Trophoblast cell (in vitro differentiated cells and primary cell): ENCODE data around the gene ST6GALNAC3.

Experiments
- DNase-seq, 2 donors: peaks; one replicate each; pipeline ENCODE4 v3.0.0-alpha.2; 2016
- H2AFZ ChIP-seq: 2 replicates; pipeline ENCODE4 v1.6.1; 2013; ENCODE audit warnings: low read length, moderate library complexity, mild to moderate bottlenecking; ENCODE audit not compliant: insufficient read depth, poor library complexity
- H2AK5ac ChIP-seq: 2 replicates; pipeline ENCODE4 v1.6.1; 2013; ENCODE audit warnings: mild to moderate bottlenecking, low read length
- H2BK120ac ChIP-seq: 2 replicates; pipeline ENCODE4 v1.6.1; 2013; ENCODE audit warnings: low read length, mild to moderate bottlenecking, moderate library complexity; ENCODE audit not compliant: insufficient read depth, poor library complexity
- H2BK12ac ChIP-seq: 2 replicates; pipeline ENCODE4 v1.6.1; 2013; ENCODE audit warnings: mild to moderate bottlenecking, low read length, moderate library complexity
- H2BK5ac ChIP-seq: 2 replicates; pipeline ENCODE4 v1.6.1; 2013; ENCODE audit warnings: low read length, low read depth, moderate library complexity, mild to moderate bottlenecking; ENCODE audit not compliant: poor library complexity
- H3K14ac ChIP-seq: 2 replicates; pipeline ENCODE4 v1.6.1; 2013; ENCODE audit warnings: mild to moderate bottlenecking, low read length
- H3K18ac ChIP-seq: 2 replicates; pipeline ENCODE4 v1.6.1; 2013; ENCODE audit warnings: mild to moderate bottlenecking, low read length
- H3K23ac ChIP-seq: 2 replicates; pipeline ENCODE4 v1.6.1; 2013; ENCODE audit warnings: low read length
- H3K27ac ChIP-seq: 2 replicates; pipeline ENCODE4 v1.5.1; 2013; ENCODE audit warnings: low read depth, mild to moderate bottlenecking, inconsistent platforms, low read length, moderate library complexity
- H3K27me3 ChIP-seq: 2 replicates; pipeline ENCODE4 v1.6.1; 2013; ENCODE audit warnings: inconsistent platforms, mild to moderate bottlenecking, low read length, moderate library complexity; ENCODE audit not compliant: insufficient read depth
- H3K36me3 ChIP-seq, 2 experiments: 1 replicate in 1 of 2; 2 replicates in 1 of 2; pipeline ENCODE4 v1.6.1; 2013; ENCODE audit warnings: low read length in 2 of 2, mild to moderate bottlenecking in 2 of 2, moderate library complexity in 1 of 2; ENCODE audit not compliant: insufficient read depth in 2 of 2, control insufficient read depth in 1 of 2
- H3K4ac ChIP-seq: 2 replicates; pipeline ENCODE4 v1.6.1; 2013; ENCODE audit warnings: low read depth, mild to moderate bottlenecking, low read length, moderate library complexity
- H3K4me1 ChIP-seq, 2 experiments: 1 replicate in 1 of 2; 2 replicates in 1 of 2; pipeline ENCODE4 v1.6.1; 2013; ENCODE audit warnings: low read length in 2 of 2, mild to moderate bottlenecking in 2 of 2, moderate library complexity in 1 of 2; ENCODE audit not compliant: insufficient read depth in 2 of 2, control insufficient read depth in 1 of 2
- H3K4me2 ChIP-seq: 2 replicates; pipeline ENCODE4 v1.6.1; 2013; ENCODE audit warnings: inconsistent platforms, mild to moderate bottlenecking, low read length, moderate library complexity
- H3K4me3 ChIP-seq: 2 replicates; pipeline ENCODE4 v1.5.1; 2013; ENCODE audit warnings: mild to moderate bottlenecking, low read depth, low read length, inconsistent platforms
- H3K79me1 ChIP-seq: one replicate; pipeline ENCODE4 v1.6.1; 2013; ENCODE audit warnings: low read length
- H3K79me2 ChIP-seq: 2 replicates; pipeline ENCODE4 v1.6.1; 2013; ENCODE audit warnings: low read length, mild to moderate bottlenecking; ENCODE audit not compliant: control insufficient read depth, insufficient read depth, poor library complexity
- H3K9ac ChIP-seq: 2 replicates; pipeline ENCODE4 v1.6.1; 2013; ENCODE audit warnings: mild to moderate bottlenecking, low read length
- H3K9me3 ChIP-seq: 2 replicates; pipeline ENCODE4 v1.6.1; 2013; ENCODE audit warnings: low read depth, mild to moderate bottlenecking, control low read depth, inconsistent platforms, low read length; ENCODE audit not compliant: insufficient read depth
- H4K12ac ChIP-seq: 2 replicates; pipeline ENCODE4 v1.6.1; 2013; ENCODE audit warnings: low read depth, mild to moderate bottlenecking, low read length, moderate library complexity
- H4K8ac ChIP-seq: 2 replicates; pipeline ENCODE4 v1.6.1; 2013; ENCODE audit warnings: low read depth, mild to moderate bottlenecking, low read length, moderate library complexity
- H4K91ac ChIP-seq: one replicate; pipeline ENCODE4 v1.6.1; 2013; ENCODE audit warnings: low read depth, mild to moderate bottlenecking, low read length, moderate library complexity
- WGBS: extraction: QIAGEN DNeasy Blood & Tissue Kit; methylation state at CpG from one replicate; pipeline ENCODE4 v1.1.7; 2013; ENCODE audit warnings: missing lambda C conversion rate; ENCODE audit not compliant: insufficient read length, insufficient coverage; ENCODE audit errors: extremely low coverage; 5-methylcytosine and 5-hydroxymethylcytosine counted together

The ST6GALNAC3 gene

GRCh38 chr1:76290271-76290670 lies 215.7 kb downstream of the ST6GALNAC3 start:
- no peak overlapping the region for H2BK5ac ChIP-seq
- no peaks in the 10 kb centered on the region for H3K36me3 ChIP-seq
- H2BK120ac ChIP-seq, result no peak overlapping the region
- H2AFZ ChIP-seq, result no peak overlapping the region
- no peak overlapping the region for H2BK12ac ChIP-seq
- no CpG with 5 or more reads among the region's 2 CpGs for WGBS
- no peak for DNase-seq
- no peak overlapping the region for H4K12ac ChIP-seq
- no peaks in the 10 kb centered on the region for H3K79me2 ChIP-seq
- H3K4me3 ChIP-seq, result no peak overlapping the region
- H3K4me1 ChIP-seq, result peaks cover 0 to 2% of the 10 kb centered on the region in 2 experiments
- no peak overlapping the region for H4K91ac ChIP-seq
- no peak overlapping the region for H2AK5ac ChIP-seq
- no peak overlapping the region for H3K4ac ChIP-seq
- H3K27me3 ChIP-seq, result no peaks in the 10 kb centered on the region
- no peak overlapping the region for H4K8ac ChIP-seq
- no peak overlapping the region for H3K23ac ChIP-seq
- no peak overlapping the region for H3K14ac ChIP-seq
- H3K9me3 ChIP-seq, result no peaks in the 10 kb centered on the region
- no peak overlapping the region for H3K27ac ChIP-seq
- no peak overlapping the region for H3K9ac ChIP-seq
- H3K4me2 ChIP-seq, result no peak overlapping the region
- no peaks in the 10 kb centered on the region for H3K79me1 ChIP-seq
- H3K18ac ChIP-seq, result no peak overlapping the region

- Histone ChIP-seq H2BK120ac (no peak overlapping the region), H2BK12ac (no peak overlapping the region), H4K91ac (no peak overlapping the region), H3K9me3 (no peaks in the 10 kb centered on the region), H2AFZ (no peak overlapping the region), H3K27ac (no peak overlapping the region), H3K4me1 (peaks cover 0 to 2% of the 10 kb centered on the region in 2 experiments), H4K12ac (no peak overlapping the region), H3K79me2 (no peaks in the 10 kb centered on the region), H3K14ac (no peak overlapping the region), H3K79me1 (no peaks in the 10 kb centered on the region), H4K8ac (no peak overlapping the region), H3K18ac (no peak overlapping the region), H2AK5ac (no peak overlapping the region), H3K23ac (no peak overlapping the region), H3K9ac (no peak overlapping the region), H2BK5ac (no peak overlapping the region), H3K27me3 (no peaks in the 10 kb centered on the region), H3K4me3 (no peak overlapping the region), H3K4ac (no peak overlapping the region), H3K4me2 (no peak overlapping the region), H3K36me3 (no peaks in the 10 kb centered on the region)
- DNase-seq, result no peak
- no CpG with 5 or more reads among the region's 13 CpGs for WGBS
Measured at GRCh38 chr1:76291191-76291590, 216.6 kb downstream of the ST6GALNAC3 start.

GRCh38 chr1:76291737-76292136 lies 217.2 kb downstream of the ST6GALNAC3 start:
- no peak overlapping the region for H3K23ac ChIP-seq

GRCh38 chr1:76292418-76293184 lies 218.1 kb downstream of the ST6GALNAC3 start:
- no peak overlapping the region for H3K14ac ChIP-seq
- H3K79me2 ChIP-seq, result no peaks in the 10 kb centered on the region
- H2AFZ ChIP-seq, result no peak overlapping the region
- no peaks in the 10 kb centered on the region for H3K9me3 ChIP-seq
- H3K36me3 ChIP-seq, result no peaks in the 10 kb centered on the region
- H2AK5ac ChIP-seq, result no peak overlapping the region
- no peak overlapping the region for H2BK12ac ChIP-seq
- WGBS, result no CpG with 5 or more reads among the region's 2 CpGs
- H4K8ac ChIP-seq, result no peak overlapping the region
- H4K12ac ChIP-seq, result no peak overlapping the region
- no peaks in the 10 kb centered on the region for H3K27me3 ChIP-seq
- H3K4me2 ChIP-seq, result no peak overlapping the region
- H2BK5ac ChIP-seq, result no peak overlapping the region
- no peak overlapping the region for H3K9ac ChIP-seq
- H3K4ac ChIP-seq, result no peak overlapping the region
- no peak for DNase-seq
- no peak overlapping the region for H2BK120ac ChIP-seq
- no peaks in the 10 kb centered on the region for H3K79me1 ChIP-seq
- no peak overlapping the region for H3K4me3 ChIP-seq
- H4K91ac ChIP-seq, result no peak overlapping the region
- no peak overlapping the region for H3K23ac ChIP-seq
- H3K27ac ChIP-seq, result no peak overlapping the region
- H3K4me1 ChIP-seq, result peaks cover 0 to 2% of the 10 kb centered on the region in 2 experiments
- H3K18ac ChIP-seq, result no peak overlapping the region

More at GRCh38 chr1:76291737-76292136, 217.2 kb downstream of the ST6GALNAC3 start:
- Histone ChIP-seq H4K12ac (no peak overlapping the region), H4K8ac (no peak overlapping the region), H3K79me1 (no peaks in the 10 kb centered on the region), H3K14ac (no peak overlapping the region), H2BK12ac (no peak overlapping the region), H4K91ac (no peak overlapping the region), H3K9me3 (no peaks in the 10 kb centered on the region), H3K4me3 (no peak overlapping the region), H2AK5ac (no peak overlapping the region), H2BK120ac (no peak overlapping the region), H3K18ac (no peak overlapping the region), H3K36me3 (no peaks in the 10 kb centered on the region), H2AFZ (no peak overlapping the region), H3K4ac (no peak overlapping the region), H3K27ac (no peak overlapping the region), H3K27me3 (no peaks in the 10 kb centered on the region), H3K9ac (no peak overlapping the region), H3K79me2 (no peaks in the 10 kb centered on the region), H3K4me2 (no peak overlapping the region), H2BK5ac (no peak overlapping the region), H3K4me1 (peaks cover 0 to 2% of the 10 kb centered on the region in 2 experiments)
- no CpG with 5 or more reads among the region's 1 CpG for WGBS
- DNase-seq, result no peak
